KMS-11 (cell line): ENCODE measurements around the gene MAP7.

Source experiments
- H2AFZ ChIP-seq: fragments of 200-600 bp; sonication (generic); 2 replicates; pipeline ENCODE4 v1.6.1; 2016; ENCODE audit warnings: antibody characterized with exemption, mixed run types, low read depth
- H3K27ac ChIP-seq: fragments of 200-600 bp; sonication (generic); 2 replicates; pipeline ENCODE4 v1.6.1; 2016; ENCODE audit warnings: mild to moderate bottlenecking, mixed run types
- H3K27me3 ChIP-seq: fragments of 200-600 bp; sonication (generic); 2 replicates; pipeline ENCODE4 v1.6.1; 2017; ENCODE audit warnings: mild to moderate bottlenecking, low read depth, mixed run types, moderate library complexity; ENCODE audit not compliant: insufficient read depth
- H3K36me3 ChIP-seq: fragments of 200-600 bp; sonication (generic); 2 replicates; pipeline ENCODE4 v1.6.1; 2017; ENCODE audit warnings: mild to moderate bottlenecking, mixed run types; ENCODE audit not compliant: insufficient read depth
- H3K4me1 ChIP-seq: fragments of 200-600 bp; sonication (generic); 2 replicates; pipeline ENCODE4 v1.6.1; 2016; ENCODE audit warnings: mild to moderate bottlenecking, low read depth, mixed run types; ENCODE audit not compliant: poor library complexity, severe bottlenecking
- H3K4me2 ChIP-seq: fragments of 200-600 bp; sonication (generic); 2 replicates; pipeline ENCODE4 v1.7.0; 2016; ENCODE audit warnings: mild to moderate bottlenecking, mixed run types
- H3K4me3 ChIP-seq: fragments of 200-600 bp; sonication (generic); IDR thresholded peaks from 2 replicates; pipeline ENCODE4 v1.6.1; 2017; ENCODE audit warnings: low read depth, low read length, mixed read lengths; ENCODE audit not compliant: insufficient read depth
- H3K79me2 ChIP-seq: fragments of 200-600 bp; sonication (generic); 2 replicates; pipeline ENCODE4 v1.6.1; 2016; ENCODE audit warnings: low read depth, mixed run types; ENCODE audit not compliant: insufficient read depth
- H3K9ac ChIP-seq: fragments of 200-600 bp; sonication (generic); 2 replicates; pipeline ENCODE4 v1.6.1; 2016; ENCODE audit warnings: mild to moderate bottlenecking, mixed run types
- H4K20me1 ChIP-seq: fragments of 200-600 bp; sonication (generic); 2 replicates; pipeline ENCODE4 v1.6.1; 2016; ENCODE audit warnings: mild to moderate bottlenecking, mixed run types; ENCODE audit not compliant: insufficient read depth
- CTCF ChIP-seq: fragments of 200-600 bp; sonication (generic); conservative IDR thresholded peaks from 2 replicates; pipeline ENCODE4 v1.6.1; 2017; ENCODE audit warnings: low read depth, mild to moderate bottlenecking, antibody characterized with exemption, low read length, moderate library complexity, mixed read lengths

Gene MAP7

DNA sequence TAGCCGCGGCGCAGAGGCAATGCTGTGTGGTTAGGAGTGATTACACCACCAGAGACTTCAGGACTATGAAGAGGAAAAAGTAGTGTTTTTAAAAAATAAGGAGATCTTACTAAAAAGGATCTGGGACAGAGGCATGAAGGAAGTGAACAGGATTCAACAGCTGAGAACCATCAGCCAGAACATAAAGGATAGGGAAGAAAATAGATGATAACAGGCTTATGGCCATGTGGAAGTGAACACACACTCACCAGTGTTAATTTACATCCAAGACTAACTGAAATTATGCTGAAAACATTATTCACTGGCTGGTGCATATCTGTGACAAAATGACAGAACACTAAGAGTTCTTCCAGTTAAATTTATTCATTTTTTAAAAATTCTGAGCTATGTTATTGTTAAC is 213.1 kb downstream of the MAP7 start:
- no peaks in the 10 kb centered on the region for H3K79me2 ChIP-seq
- no peaks in the 10 kb centered on the region for H3K27me3 ChIP-seq
- no peak overlapping the region for H3K27ac ChIP-seq
- no peaks in the 10 kb centered on the region for H3K4me1 ChIP-seq
- H3K4me3 ChIP-seq: no peak overlapping the region
- H3K4me2 ChIP-seq: no peak overlapping the region
- H2AFZ ChIP-seq: no peak overlapping the region
- TF ChIP-seq CTCF: no peak
- H3K9ac ChIP-seq: no peak overlapping the region
- no peaks in the 10 kb centered on the region for H4K20me1 ChIP-seq
- H3K36me3 ChIP-seq: no peaks in the 10 kb centered on the region

GRCh38 chr6:136335736-136336363 is 214.4 kb downstream of the MAP7 start:
- Histone ChIP-seq H3K79me2 (no peaks in the 10 kb centered on the region), H3K27ac (no peak overlapping the region), H3K9ac (no peak overlapping the region), H3K4me1 (no peaks in the 10 kb centered on the region), H3K4me2 (no peak overlapping the region), H3K36me3 (no peaks in the 10 kb centered on the region), H3K27me3 (no peaks in the 10 kb centered on the region), H4K20me1 (no peaks in the 10 kb centered on the region), H2AFZ (no peak overlapping the region), H3K4me3 (no peak overlapping the region)
- no peak for TF ChIP-seq CTCF

- Histone ChIP-seq H3K9ac (no peak overlapping the region), H3K36me3 (no peaks in the 10 kb centered on the region), H2AFZ (no peak overlapping the region), H3K79me2 (no peaks in the 10 kb centered on the region), H3K27me3 (no peaks in the 10 kb centered on the region), H3K4me3 (no peak overlapping the region), H3K27ac (no peak overlapping the region), H4K20me1 (no peaks in the 10 kb centered on the region), H3K4me1 (no peaks in the 10 kb centered on the region), H3K4me2 (no peak overlapping the region)
- TF ChIP-seq CTCF: no peak
Measured at GRCh38 chr6:136334853-136335252, 215.4 kb downstream of the MAP7 start.

DNA sequence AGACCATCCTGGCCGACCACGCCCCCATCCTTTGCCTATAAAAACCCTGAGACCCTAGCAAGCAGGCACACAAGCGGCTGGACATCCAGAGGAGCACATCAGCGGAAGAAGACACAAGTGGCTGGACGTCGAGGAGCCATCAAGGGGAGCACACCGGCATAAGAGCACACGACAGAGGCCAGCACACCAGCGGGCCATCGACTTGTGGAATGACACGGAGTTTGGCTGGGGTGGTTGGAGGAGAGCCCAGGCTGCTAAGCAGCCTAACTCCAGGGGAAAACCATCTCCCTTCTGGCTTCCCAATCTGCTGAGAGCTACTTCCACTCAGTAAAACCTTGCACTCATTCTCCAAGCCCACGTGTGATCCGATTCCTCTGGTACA is 215.8 kb downstream of the MAP7 start:
- Histone ChIP-seq H3K27ac (no peak overlapping the region), H3K4me3 (no peak overlapping the region), H3K9ac (no peak overlapping the region), H2AFZ (no peak overlapping the region), H3K36me3 (no peaks in the 10 kb centered on the region), H3K27me3 (no peaks in the 10 kb centered on the region), H3K4me2 (no peak overlapping the region), H3K4me1 (no peaks in the 10 kb centered on the region), H4K20me1 (no peaks in the 10 kb centered on the region), H3K79me2 (no peaks in the 10 kb centered on the region)
- TF ChIP-seq CTCF: no peak
